RWPE1 (cell line): ENCODE measurements around the gene SERGEF.
A peak's percentile ranks its signal among the peaks of the same experiment; 100 is the strongest.

Source experiments
- CTCF ChIA-PET: fragments of 350-600 bp; sonication (Branson Sonifier 250); formaldehyde crosslinking; extraction: SDS; loops from one replicate; lab custom pipeline; 2021; lab: Yijun Ruan, JAX
- POLR2A ChIA-PET: fragments of 400-600 bp; formaldehyde crosslinking; extraction: SDS; loops from one replicate; lab custom pipeline; 2020; ENCODE audit warnings: antibody characterized with exemption; ENCODE audit not compliant: low non-redundant PET; lab: Yijun Ruan, JAX
- DNase-seq: peaks from one replicate; pipeline ENCODE4 v3.0.0; 2012; ENCODE audit warnings: low spot score
- H3K27ac ChIP-seq: fragments of 450-650 bp; 2 replicates; pipeline ENCODE4 v1.5.1; 2017
- CTCF ChIP-seq: fragments of 450-650 bp; conservative IDR thresholded peaks from 2 replicates; pipeline ENCODE4 v1.5.1; 2017; ENCODE audit warnings: low read depth, mild to moderate bottlenecking

Gene SERGEF

GRCh38 chr11:18013790-18014507 is 1.1 kb upstream of the SERGEF start:
- TF ChIP-seq CTCF: no peak
- CTCF ChIA-PET: interaction anchor here (0.5 to 1.0 kb wide), 3 partner anchors 8 to 1963 kb away, joined by 3 read pairs; no protein-coding TSS in a partner anchor
- H3K27ac ChIP-seq: peak overlapping the region; percentile 73
- DNase-seq: no peak
- POLR2A ChIA-PET: no interaction called here

- no peak for TF ChIP-seq CTCF
- POLR2A ChIA-PET: interaction anchor here (0.5 kb wide), 1 partner anchor 1277 kb away, joined by 3 read pairs; no protein-coding TSS in a partner anchor
- CTCF ChIA-PET: interaction anchor here (0.6 to 1.0 kb wide), 2 partner anchors 10 kb away, joined by 3 read pairs; no protein-coding TSS in a partner anchor
- DNase-seq: peak; percentile 18
- H3K27ac ChIP-seq: peak overlapping the region; percentile 73
Observed at GRCh38 chr11:18012122-18012905, 533 bp downstream of the SERGEF start.

GRCh38 chr11:18011633-18012032 is 1.2 kb downstream of the SERGEF start:
- H3K27ac ChIP-seq: peak overlapping the region; percentile 73
- ChIA-PET POLR2A (no interaction called here), CTCF (interaction anchor here (0.6 kb wide), 1 partner anchor 10 kb away, joined by 3 read pairs; no protein-coding TSS in a partner anchor)
- no peak for DNase-seq
- no peak for TF ChIP-seq CTCF

GRCh38 chr11:18010977-18011586 is 1.8 kb downstream of the SERGEF start:
- no peak for TF ChIP-seq CTCF
- no peak for DNase-seq
- ChIA-PET CTCF (no interaction called here), POLR2A (no interaction called here)
- H3K27ac ChIP-seq: no peak overlapping the region; the same call in 1 of the 2 replicates

- no peak for TF ChIP-seq CTCF
- DNase-seq: no peak
- ChIA-PET CTCF (no interaction called here), POLR2A (no interaction called here)
- H3K27ac ChIP-seq: no peak overlapping the region
Observed at GRCh38 chr11:18010121-18010670, 2.7 kb downstream of the SERGEF start.
